ENCODE data around the gene KCTD8. TPM values are rescaled to one million over a fixed set of nuclear protein-coding genes. Genes with fewer than 3 reads are reported as not detected.

The KCTD8 gene
- total RNA-seq, 1 donor from 2014 or later, result not detected

DNA sequence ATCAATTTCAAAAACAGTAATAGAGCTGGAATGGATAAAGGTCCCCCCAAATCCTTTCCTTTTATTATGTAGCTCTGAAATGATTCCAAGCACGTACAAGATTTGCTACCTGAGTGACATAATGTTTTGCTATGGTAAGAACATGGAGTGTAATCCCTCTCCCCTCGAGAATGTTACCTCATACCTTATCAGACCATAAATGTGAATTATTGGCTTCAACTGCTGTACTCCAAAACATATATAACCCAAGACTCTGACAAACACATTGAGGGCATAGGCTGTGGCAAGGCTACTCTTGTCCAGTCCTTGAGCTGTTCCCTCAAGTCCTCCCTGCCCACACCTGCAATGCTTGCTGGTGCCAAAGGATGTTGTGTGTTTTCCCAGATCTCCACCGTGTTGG, 286.9 kb downstream of the KCTD8 start:
- no peak for DNase-seq

DNA sequence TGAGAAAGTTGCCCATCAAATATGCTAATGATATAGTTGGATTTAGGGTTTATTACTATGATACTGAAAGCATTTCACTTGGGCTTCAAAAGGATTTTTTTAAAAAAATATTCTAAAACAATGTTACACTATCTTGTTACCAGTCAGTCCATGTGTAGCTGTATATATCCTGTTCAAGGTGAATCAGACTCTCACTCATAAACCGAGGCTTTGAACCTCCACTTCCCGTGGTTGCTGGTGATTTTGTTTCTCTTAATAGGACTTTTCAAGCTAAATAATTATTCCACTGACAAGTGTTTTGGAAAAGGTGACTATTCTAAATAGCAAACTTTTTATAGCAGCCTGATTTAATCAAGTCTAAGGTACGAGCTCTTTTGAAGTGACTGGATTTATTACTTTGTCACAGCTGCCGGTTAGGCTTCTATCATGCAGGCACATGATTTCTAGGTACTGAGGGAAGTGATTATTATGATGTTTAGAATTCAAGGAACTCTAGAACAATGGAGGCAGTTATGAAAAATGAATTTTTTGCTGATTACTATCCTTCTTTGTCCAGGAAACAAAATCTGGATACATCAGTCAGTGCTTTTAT, 287.7 kb downstream of the KCTD8 start:
- no peak for DNase-seq

- no peak for DNase-seq
These were observed 288.6 kb downstream of the KCTD8 start for GRCh38 chr4:44159991-44160390.

DNA sequence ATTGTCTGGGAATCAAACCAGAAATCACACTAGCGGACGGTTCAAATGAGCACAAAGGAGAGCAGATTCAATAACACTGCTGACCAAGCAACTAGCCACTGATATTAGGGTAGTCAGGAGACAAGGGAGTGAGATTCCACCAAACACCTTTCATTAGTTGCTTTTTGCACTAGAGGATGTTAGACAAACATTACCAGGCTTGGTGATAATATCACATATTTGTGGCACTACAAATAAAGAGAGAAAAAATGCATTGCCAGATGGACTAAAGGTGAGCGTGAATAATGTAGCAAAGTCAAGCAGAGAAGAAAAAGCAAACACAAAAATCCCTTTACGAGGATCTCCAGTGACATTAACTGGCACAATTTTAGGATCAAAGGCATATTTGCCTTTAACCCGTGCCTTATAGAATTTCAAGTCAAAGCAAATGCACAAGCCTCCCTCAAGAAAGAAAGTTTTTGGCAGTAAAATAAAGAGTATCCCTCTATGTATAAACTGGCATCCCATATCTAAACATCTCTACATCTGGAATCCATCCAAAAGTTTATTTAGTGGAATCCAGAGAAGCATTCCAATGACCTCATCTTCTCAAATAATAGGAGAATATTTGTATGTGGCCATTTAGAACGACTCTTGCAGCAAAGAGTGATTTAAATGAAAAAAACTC, 290.9 kb downstream of the KCTD8 start:
- DNase-seq, result no peak

DNA sequence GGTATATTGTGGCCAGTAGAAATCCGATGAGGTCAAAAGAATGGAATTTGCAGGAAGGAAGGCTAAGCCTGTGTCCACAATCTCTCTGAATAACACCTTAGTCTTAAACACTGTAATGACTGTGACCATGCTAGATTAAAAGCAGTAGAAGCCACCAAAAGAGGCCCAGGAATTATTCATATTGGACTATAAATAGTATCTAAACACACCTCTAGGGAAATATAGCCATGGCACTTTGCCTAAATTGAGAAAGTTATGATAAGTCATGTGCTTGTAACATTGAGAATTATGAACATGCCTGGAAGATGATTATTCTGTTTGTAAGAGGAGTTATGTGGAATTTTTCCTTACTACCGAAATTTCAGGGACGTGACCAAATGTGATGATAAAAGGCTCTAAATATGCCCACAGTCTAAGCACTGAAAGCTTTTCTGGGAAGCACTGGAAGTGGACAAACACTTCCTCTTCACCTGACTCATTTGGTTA, 298.5 kb downstream of the KCTD8 start:
- DNase-seq, result no peak

GRCh38 chr4:44149282-44149681, 299.3 kb downstream of the KCTD8 start:
- no peak for DNase-seq

DNA sequence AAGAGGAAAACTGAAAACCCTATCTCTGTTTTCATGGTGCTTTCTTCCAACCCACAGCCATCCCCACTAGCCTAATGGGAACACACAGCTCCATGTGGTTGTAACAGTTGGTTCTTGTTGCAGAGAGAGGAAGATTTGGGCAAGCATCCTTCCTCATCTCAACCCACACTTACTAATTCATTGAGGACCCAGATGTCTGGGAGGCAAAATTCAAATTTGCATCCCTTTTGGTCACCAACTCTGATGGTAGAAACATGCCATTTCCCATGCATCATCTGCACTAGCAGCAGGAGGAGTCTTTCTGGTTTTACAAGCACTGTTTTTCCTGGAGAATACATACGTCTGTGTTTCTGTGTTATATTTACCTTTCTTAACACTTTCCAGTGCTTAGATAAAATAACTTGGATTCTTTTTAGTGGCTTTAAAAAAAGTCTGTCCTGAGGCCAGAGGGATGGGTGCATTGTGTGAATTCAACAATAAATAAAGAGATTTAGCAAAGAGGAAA, 301.0 kb downstream of the KCTD8 start:
- DNase-seq, result no peak

- DNase-seq, result no peak
These were observed 302.1 kb downstream of the KCTD8 start for GRCh38 chr4:44146516-44146915.

DNA sequence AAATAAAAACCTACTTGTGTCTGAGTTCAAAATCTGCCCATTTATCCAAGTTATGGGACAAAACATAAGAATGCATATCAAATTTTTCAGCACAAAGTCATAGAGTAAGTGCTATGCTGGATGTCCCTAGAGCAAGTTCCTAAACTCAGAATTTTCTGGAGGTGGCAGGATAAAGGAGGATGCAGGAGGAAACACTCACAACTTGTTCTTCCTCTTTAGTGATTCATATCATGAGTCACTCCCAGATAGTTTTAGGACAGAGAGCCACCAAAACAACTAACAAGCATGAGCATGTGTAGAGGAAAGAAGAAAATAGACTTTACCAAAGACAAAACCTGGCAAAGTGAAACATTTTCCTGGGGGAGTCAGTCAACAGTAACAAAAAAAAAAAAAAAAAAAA, 302.7 kb downstream of the KCTD8 start:
- DNase-seq, result no peak

- DNase-seq, result no peak
These were observed 316.1 kb downstream of the KCTD8 start for GRCh38 chr4:44132526-44132925.

Other genes with a start within 250 kb of the KCTD8 start
- 0.79 TPM for gene YIPF7, start 202.8 kb upstream of the KCTD8 start, total RNA-seq
- 19.8 TPM for gene GUF1, start 229.6 kb upstream of the KCTD8 start, total RNA-seq